Measurements from ENCODE around the gene TMEM163.

GRCh38 chr2:134636714-134637113, 82.1 kb downstream of the TMEM163 start:
- TF ChIP-seq CTCF (conservative IDR thresholded peaks at IDR 0.05; ENCODE audit: low read length) (no peak), EZH2phosphoT487 (IDR thresholded peaks at IDR 0.05; ENCODE audit: borderline replicate concordance, low read depth, low read length) (no peak)

Measured in OCI-LY7 (cell line).